Spleen (tissue), 7 donors: ENCODE data around the gene ARNT2.

ENCODE experiments used
- POLR2A ChIP-seq, 3 donors: fragments of 450-650 bp; IDR thresholded peaks; one replicate each; pipeline ENCODE4 v1.5.1; 2017; ENCODE audit warnings: antibody characterized with exemption in 3 of 3, mild to moderate bottlenecking in 1 of 3
- POLR2AphosphoS5 ChIP-seq, 3 donors: sonication (generic); formaldehyde crosslinking; IDR thresholded peaks; one replicate each; pipeline ENCODE4 v1.5.1; 2017; ENCODE audit warnings: antibody characterized with exemption in 3 of 3
- TF ChIP-seq, protein P1 (sequence below), 11 experiments: fragments of 200-600 bp in 7 of 11; fragments of 450-650 bp in 4 of 11; sonication (generic) in 4 of 11; IDR thresholded peaks in 8 of 11; conservative IDR thresholded peaks in 3 of 11; 1 replicate in 7 of 11; 2 replicates in 4 of 11; pipeline versions ENCODE4 v1.4.0 to v1.8.0; 2016 to 2021; ENCODE audit warnings: antibody characterized with exemption in 11 of 11, inconsistent platforms in 4 of 11, mild to moderate bottlenecking in 1 of 11
- donor health status: DM: no; HTN: no; CAD: no; lungs with moderate emphysema.
- donor health status: DM: no; HTN: no; CAD: no.
- donor health status: DM: no; HTN: no; CAD: no.

DNA sequence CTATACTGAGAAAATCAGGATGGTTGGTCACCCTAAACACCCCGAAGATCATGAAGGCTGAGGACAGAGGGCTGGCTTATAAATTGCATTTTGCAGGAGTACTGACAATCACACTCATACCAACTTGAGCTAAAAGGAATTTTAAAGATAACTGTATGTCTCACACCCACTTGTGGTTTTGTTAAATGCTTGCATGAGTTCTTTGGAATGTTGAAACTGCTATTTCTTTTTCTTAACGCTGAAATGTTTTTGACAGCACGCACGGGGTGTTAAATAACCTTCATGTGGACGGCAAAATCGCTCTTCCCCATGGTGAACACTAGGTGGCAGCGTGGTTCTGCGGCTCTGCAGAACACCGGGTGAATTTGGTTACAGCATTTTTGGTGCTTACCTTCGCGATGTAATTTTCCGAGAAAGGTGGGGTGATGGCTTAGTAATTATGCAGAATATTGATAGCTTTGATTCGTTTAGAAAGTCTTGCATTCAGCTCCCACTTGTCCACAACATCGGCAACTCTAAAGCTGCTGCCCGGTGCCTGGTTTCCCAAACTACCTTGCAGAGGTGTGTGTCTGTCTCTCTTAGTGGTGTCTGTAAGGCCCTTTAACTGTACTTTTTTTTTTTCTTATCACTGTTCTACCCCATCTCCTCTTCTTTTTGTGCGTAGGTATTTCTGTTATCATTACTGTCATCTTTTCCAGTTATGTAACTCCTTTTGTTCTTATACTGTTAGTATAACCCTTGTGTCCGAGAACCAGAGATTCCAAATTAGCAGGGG lies 51.7 kb downstream of the ARNT2 start:
- TF ChIP-seq, protein P1, sequence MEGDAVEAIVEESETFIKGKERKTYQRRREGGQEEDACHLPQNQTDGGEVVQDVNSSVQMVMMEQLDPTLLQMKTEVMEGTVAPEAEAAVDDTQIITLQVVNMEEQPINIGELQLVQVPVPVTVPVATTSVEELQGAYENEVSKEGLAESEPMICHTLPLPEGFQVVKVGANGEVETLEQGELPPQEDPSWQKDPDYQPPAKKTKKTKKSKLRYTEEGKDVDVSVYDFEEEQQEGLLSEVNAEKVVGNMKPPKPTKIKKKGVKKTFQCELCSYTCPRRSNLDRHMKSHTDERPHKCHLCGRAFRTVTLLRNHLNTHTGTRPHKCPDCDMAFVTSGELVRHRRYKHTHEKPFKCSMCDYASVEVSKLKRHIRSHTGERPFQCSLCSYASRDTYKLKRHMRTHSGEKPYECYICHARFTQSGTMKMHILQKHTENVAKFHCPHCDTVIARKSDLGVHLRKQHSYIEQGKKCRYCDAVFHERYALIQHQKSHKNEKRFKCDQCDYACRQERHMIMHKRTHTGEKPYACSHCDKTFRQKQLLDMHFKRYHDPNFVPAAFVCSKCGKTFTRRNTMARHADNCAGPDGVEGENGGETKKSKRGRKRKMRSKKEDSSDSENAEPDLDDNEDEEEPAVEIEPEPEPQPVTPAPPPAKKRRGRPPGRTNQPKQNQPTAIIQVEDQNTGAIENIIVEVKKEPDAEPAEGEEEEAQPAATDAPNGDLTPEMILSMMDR (IDR thresholded peaks at IDR 0.05 in 8 of 11, conservative IDR thresholded peaks at IDR 0.05 in 3 of 11): peak; percentile 69 to 91 (median 86)
- TF ChIP-seq POLR2A (IDR thresholded peaks at IDR 0.05) (no peak), POLR2AphosphoS5 (IDR thresholded peaks at IDR 0.05) (no peak)
